NT2/D1 (cell line): Measurements from ENCODE around the gene COL18A1.

Source experiments
- DNase-seq: peaks from one replicate; pipeline ENCODE4 v3.0.0-alpha.2; 2011; ENCODE audit warnings: low read depth, low spot score
- H3K27me3 ChIP-seq: 2 replicates; pipeline ENCODE4 v1.6.0; 2011; ENCODE audit warnings: mild to moderate bottlenecking; ENCODE audit not compliant: insufficient read length, insufficient read depth
- H3K36me3 ChIP-seq: 2 replicates; pipeline ENCODE4 v1.6.1; 2011; ENCODE audit warnings: mild to moderate bottlenecking, low read length, mixed read lengths; ENCODE audit not compliant: insufficient read depth, insufficient read length
- H3K4me1 ChIP-seq: 2 replicates; pipeline ENCODE4 v1.5.1; 2011; ENCODE audit not compliant: insufficient read depth, insufficient read length
- H3K4me3 ChIP-seq: 2 replicates; pipeline ENCODE4 v1.5.1; 2011; ENCODE audit warnings: low read depth; ENCODE audit not compliant: insufficient read length
- H3K9ac ChIP-seq: 2 replicates; pipeline ENCODE4 v1.6.0; 2011; ENCODE audit warnings: low read depth; ENCODE audit not compliant: insufficient read length
- H3K9me3 ChIP-seq: 2 replicates; pipeline ENCODE4 v1.5.1; 2011; ENCODE audit warnings: mild to moderate bottlenecking, low read length; ENCODE audit not compliant: insufficient read depth
- SUZ12 ChIP-seq: IDR thresholded peaks from 2 replicates; pipeline ENCODE4 v1.6.1; 2011; ENCODE audit not compliant: insufficient read length, insufficient read depth; ENCODE audit errors: extremely low read depth
- YY1 ChIP-seq: IDR thresholded peaks from 2 replicates; pipeline ENCODE4 v1.6.1; 2011; ENCODE audit not compliant: insufficient read length, insufficient read depth
- ZNF274 ChIP-seq: IDR thresholded peaks from 2 replicates; pipeline ENCODE4 v1.6.1; 2011; ENCODE audit warnings: mild to moderate bottlenecking, low read depth, low read length

Gene COL18A1

DNA sequence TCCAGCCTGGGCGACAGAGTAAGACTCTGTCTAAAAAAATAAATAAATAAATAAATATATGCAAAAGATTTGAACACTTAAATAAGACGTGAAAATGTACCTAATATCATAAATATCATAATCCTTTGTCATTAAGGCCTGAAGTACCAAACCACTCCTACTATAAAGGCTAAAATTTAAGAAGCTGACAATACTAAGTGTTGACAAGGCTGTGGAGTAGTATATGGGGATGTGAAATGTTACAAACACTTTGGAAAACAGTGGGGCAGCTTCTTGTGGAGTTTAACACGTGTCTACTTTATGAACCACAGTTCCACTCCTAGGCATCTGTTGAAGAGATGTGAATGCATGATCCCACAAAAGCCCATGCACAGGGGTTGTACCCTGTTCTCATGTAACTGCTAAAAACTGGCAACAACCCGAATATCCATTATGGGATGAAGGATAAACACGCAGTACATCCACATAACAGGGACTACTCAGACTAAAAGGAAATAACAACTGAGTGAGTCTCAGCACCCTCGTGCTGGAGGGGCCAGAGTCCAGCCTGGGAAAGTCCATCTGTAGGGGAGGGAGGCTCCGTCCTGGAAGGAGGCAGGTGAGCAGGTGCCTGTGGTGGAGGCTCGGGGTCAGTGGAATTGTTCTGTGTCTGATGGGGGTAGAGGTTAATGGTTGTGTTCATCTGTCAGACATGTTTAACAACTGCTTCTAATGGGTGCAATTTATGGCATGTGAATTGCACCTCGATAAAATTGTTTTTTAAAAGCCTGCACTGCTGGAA is 143.9 kb downstream of the COL18A1 start:
- H3K4me1 ChIP-seq: peaks cover 27% of the 10 kb centered on the region
- H3K4me3 ChIP-seq: no peak overlapping the region
- H3K27me3 ChIP-seq: peaks cover 6% of the 10 kb centered on the region
- no peak overlapping the region for H3K9ac ChIP-seq
- peaks cover 6% of the 10 kb centered on the region; the same call in 1 of the 2 replicates for H3K9me3 ChIP-seq
- TF ChIP-seq YY1 (no peak), ZNF274 (no peak), SUZ12 (no peak)
- no peaks in the 10 kb centered on the region for H3K36me3 ChIP-seq
- no peak for DNase-seq

DNA sequence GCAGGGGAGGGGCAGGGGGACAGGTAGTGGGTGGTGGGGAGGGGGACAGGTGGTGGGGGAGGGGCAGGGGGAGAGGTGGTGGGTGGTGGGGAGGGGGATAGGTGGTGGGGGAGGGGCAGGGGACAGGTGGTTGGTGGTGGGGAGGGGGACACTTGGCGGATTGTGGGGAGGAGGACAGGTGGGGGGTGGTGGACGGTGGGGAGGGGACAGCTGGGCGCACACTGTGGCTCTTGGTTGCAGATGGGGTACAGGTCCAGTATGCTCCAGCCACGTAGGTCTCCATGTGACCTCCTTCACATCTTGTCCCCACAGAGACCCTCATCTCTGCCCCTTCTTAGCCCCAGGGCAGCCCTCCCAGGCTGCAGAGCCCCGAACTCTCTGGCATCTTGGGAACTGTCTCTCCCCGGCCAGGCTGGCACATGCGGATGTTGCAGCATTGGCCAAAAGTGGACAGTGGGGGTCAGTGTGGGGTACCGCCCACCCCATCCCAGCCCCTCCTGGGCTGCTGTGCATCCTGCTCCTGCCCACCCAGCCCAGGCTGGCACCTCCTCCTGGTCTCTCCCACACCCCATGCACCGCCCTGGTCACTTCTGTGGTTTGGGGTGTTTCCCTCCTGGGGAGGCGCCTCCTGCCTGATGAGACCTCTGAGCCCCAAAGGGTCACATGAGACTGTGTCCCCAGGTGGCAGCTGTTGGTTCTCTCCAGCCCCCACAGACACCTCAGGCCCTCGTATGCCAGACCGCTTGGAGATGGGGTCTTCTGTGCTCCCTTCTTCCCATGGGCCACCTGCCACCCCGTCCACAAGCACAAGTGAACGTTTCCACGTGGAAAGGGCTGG is 144.9 kb downstream of the COL18A1 start:
- peak overlapping the region; percentile 69 for H3K9ac ChIP-seq
- H3K27me3 ChIP-seq: peaks cover 6% of the 10 kb centered on the region
- DNase-seq: no peak

DNA sequence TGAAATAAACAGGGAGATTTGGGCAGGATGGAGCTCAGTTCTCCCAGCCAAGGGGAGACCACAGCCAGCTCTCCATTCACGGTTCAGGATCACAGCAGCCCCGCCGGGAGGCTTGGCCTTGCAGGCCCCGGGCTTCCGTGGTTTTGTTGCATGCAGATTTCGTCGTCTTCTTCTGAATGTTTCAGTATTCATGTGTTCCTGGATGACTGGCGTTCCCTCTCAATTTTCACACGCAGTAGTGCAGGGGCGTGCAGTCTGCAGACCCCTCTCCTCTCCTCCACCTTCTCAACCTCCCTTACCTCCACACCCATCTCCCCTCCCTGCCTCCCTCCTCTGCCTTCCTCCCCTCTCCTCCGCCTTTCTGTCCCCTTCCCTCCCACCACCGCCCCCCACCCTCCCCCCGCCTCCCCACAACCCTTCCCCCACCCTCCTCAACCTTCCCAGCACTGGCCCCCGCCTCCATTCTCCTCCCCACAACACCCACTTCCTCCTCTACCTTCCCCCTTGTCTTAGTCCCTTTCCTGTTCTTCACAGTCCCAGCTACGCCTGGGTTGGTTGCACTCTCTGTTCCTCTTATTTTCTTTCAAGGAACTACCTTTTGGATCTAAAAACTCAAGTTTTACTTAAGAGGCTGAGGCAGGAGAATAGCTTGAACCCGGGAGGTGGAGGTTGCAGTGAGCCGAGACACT is 145.7 kb downstream of the COL18A1 start:
- H3K9me3 ChIP-seq: peaks cover 6% of the 10 kb centered on the region; the same call in 1 of the 2 replicates
- H3K27me3 ChIP-seq: peaks cover 6% of the 10 kb centered on the region
- peak overlapping the region; percentile 69 for H3K9ac ChIP-seq
- H3K4me1 ChIP-seq: peaks cover 30% of the 10 kb centered on the region
- DNase-seq: no peak
- H3K4me3 ChIP-seq: peak overlapping the region; percentile 16
- H3K36me3 ChIP-seq: no peaks in the 10 kb centered on the region
- TF ChIP-seq YY1: no peak
- TF ChIP-seq ZNF274: no peak
- no peak for TF ChIP-seq SUZ12

More for the DNA sequence above, 144.9 kb downstream of the COL18A1 start:
- Histone ChIP-seq H3K9me3 (peaks cover 6% of the 10 kb centered on the region; the same call in 1 of the 2 replicates), H3K4me1 (peaks cover 30% of the 10 kb centered on the region), H3K36me3 (no peaks in the 10 kb centered on the region), H3K4me3 (no peak overlapping the region)
- TF ChIP-seq SUZ12: no peak
- TF ChIP-seq ZNF274: no peak
- no peak for TF ChIP-seq YY1

DNA sequence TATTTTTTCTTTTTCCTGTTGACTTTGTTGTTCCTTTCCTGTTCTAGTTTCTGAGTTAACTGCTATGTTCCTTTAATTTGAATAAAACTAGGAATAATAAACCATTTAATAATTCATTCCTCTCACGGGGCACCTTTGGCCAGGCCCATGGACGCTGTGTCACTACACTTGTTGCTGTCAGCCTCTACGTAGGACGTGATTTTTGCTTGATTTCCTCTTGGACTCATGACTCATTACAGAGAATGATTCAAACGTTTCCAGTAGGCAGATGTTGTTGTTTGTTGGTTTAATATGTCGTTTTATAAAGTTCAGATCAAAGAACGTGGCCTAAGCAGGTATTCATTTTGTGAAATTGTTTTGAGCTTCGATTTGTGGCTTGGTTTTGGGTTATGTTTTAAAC is 146.4 kb downstream of the COL18A1 start:
- Histone ChIP-seq H3K4me1 (peaks cover 30% of the 10 kb centered on the region), H3K9ac (no peak overlapping the region), H3K4me3 (no peak overlapping the region), H3K27me3 (peaks cover 6% of the 10 kb centered on the region), H3K9me3 (peaks cover 6% of the 10 kb centered on the region; the same call in 1 of the 2 replicates), H3K36me3 (no peaks in the 10 kb centered on the region)
- TF ChIP-seq ZNF274 (no peak), SUZ12 (no peak)
- DNase-seq: no peak

DNA sequence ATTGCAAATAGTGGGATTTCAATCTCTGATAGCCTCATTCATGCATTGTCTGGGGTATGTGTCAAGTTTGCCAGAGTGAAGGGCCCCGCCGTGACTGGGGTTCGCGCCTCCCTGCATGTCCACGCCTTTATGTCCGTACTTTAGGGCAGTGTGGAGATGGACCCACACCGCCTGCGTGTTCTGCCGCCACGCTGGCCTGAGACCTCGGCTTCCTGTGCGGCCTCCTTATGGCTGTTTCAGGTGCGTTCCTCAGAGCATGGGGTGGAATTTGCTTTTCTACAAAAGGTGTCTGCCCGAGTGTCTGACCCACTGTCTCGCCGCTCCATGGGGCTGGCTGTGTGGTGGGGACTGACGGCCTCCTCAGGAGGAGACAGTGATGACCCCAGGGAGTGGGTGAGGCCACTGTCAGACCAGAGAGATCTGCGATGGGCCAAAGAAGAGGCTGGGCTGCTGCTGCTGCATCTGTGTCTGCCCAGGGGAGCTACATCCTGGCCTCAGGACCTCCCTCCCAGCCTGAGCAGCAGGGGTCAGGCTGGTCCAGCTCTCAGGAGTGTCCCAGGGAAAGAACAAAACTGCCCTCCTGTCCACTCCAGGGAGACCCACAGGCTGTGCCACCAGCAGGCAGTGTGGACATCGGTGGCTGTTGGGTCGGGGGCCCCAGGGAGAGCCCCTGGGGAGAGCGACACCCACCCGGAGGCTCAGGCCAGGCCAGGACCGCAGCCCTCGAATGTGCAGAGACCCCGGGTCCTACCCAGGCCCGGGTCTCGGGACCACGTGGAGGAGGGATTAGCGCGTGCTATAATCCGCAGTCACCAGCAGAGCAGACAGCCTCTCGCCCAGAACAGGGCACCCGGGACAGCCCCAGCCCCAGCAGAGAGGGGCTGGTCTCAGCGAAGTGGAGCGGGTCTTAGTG is 147.1 kb downstream of the COL18A1 start:
- Histone ChIP-seq H3K36me3 (no peaks in the 10 kb centered on the region), H3K9me3 (no peaks in the 10 kb centered on the region), H3K4me1 (peaks cover 36% of the 10 kb centered on the region), H3K27me3 (peaks cover 3% of the 10 kb centered on the region), H3K9ac (no peak overlapping the region), H3K4me3 (no peak overlapping the region)
- TF ChIP-seq ZNF274 (no peak), YY1 (no peak), SUZ12 (no peak)
- no peak for DNase-seq

- Histone ChIP-seq H3K36me3 (peaks cover 2% of the 10 kb centered on the region), H3K9ac (no peak overlapping the region), H3K9me3 (no peaks in the 10 kb centered on the region), H3K27me3 (peaks cover 6% of the 10 kb centered on the region), H3K4me3 (no peak overlapping the region), H3K4me1 (peaks cover 38% of the 10 kb centered on the region)
- DNase-seq: no peak
- no peak for TF ChIP-seq SUZ12
Observed at GRCh38 chr21:45552696-45553391, 147.9 kb downstream of the COL18A1 start.
